GM18951 (cell line): ENCODE data around the gene RIPK4.
"Not testable (repeated sequence)": the region's sequence is repeated elsewhere in the genome, so short reads cannot be mapped to it uniquely, and the experiment has no call there.

Experiments used
- POLR2A ChIP-seq: IDR thresholded peaks from 4 replicates; pipeline ENCODE4 v1.6.1; 2011; ENCODE audit warnings: mild to moderate bottlenecking; ENCODE audit not compliant: insufficient read length, insufficient read depth; ENCODE audit errors: extremely low read depth
- in situ Hi-C: fragments of 300-500 bp; cut with MboI; formaldehyde crosslinking; loops from one replicate; pipeline ENCODE4 v1.12.0; 2022; ENCODE audit warnings: low sequenced_read_pairs, mixed read lengths, inconsistent platforms; ENCODE audit not compliant: unreplicated experiment

Gene RIPK4

GRCh38 chr21:41802684-41803083 is 35.8 kb upstream of the RIPK4 start:
- in situ Hi-C loops, result no loop called here
- TF ChIP-seq POLR2A, result no peak

DNA sequence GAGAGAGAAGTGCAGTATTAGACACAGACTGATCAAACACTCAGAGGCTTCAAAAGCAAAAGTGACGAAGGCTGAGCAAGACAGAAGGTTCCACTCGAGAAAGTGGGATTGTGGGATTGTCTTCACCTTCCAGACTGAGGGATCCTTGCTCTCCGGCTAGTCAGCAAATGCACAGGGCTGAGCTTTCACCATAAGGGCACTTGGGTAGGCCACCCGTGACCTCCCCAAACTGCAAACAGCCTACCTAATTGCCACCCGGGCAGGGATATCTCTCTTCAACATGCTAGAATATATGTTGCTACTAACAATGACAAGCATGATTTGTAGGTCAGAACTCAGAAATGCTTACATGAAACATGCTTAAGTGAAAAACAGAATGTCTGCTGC is 35.3 kb upstream of the RIPK4 start:
- in situ Hi-C loops, result no loop called here
- TF ChIP-seq POLR2A, result no peak

- in situ Hi-C loops, result no loop called here
- TF ChIP-seq POLR2A, result no peak
These were observed 34.7 kb upstream of the RIPK4 start for GRCh38 chr21:41801321-41802197.

- in situ Hi-C loops, result no loop called here
- TF ChIP-seq POLR2A, result no peak
These were observed 33.8 kb upstream of the RIPK4 start for GRCh38 chr21:41800425-41801320.

GRCh38 chr21:41799763-41800162 is 32.9 kb upstream of the RIPK4 start:
- TF ChIP-seq POLR2A, result no peak

DNA sequence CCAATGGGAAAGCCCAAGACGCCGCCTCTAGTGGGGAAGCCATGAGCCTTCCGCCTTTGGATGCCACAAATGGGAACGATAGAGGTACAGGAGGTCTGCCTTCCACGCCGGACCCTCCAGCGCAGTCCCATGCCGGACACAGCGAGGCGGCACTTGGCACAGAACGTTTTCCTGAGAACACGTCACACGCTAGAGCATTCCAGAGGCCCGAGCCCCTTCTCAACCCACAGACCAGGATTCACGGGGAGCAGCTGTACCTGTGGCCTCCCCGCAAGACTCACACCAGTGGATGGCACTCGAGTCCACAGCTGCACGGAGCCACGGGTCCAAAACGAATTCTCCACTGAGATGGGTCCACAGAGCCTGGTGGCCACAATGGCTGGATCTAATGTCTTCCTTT is 31.5 kb upstream of the RIPK4 start:
- no peak for TF ChIP-seq POLR2A
- in situ Hi-C loops, result no loop called here

More at GRCh38 chr21:41799763-41800162, 32.9 kb upstream of the RIPK4 start:
- in situ Hi-C loops, result no loop called here

- TF ChIP-seq POLR2A, result no peak
- in situ Hi-C loops, result no loop called here
These were observed 29.7 kb upstream of the RIPK4 start for GRCh38 chr21:41796476-41797080.

DNA sequence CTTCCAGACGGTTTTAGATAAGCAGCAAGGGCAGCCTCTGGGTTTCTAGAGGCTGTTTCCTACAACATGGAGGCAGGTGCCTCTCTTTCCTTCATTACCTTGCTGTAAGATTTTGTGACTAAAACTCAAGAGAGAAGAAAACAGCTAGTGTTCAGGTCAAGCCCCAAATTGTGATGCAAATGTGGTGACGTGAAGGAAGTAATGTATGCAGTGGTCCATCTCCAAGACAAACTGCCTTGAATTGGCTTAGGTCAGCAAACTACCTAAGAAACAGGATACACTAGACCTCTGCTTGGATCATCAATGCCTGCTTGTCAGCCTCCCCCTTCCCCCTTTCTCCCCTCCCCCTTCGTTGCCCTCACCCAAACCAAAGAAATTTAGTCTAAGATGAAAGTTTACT is 28.9 kb upstream of the RIPK4 start:
- in situ Hi-C loops, result no loop called here
- TF ChIP-seq POLR2A, result no peak

- TF ChIP-seq POLR2A, result no peak
- in situ Hi-C loops, result no loop called here
These were observed 27.7 kb upstream of the RIPK4 start for GRCh38 chr21:41794600-41794999.

DNA sequence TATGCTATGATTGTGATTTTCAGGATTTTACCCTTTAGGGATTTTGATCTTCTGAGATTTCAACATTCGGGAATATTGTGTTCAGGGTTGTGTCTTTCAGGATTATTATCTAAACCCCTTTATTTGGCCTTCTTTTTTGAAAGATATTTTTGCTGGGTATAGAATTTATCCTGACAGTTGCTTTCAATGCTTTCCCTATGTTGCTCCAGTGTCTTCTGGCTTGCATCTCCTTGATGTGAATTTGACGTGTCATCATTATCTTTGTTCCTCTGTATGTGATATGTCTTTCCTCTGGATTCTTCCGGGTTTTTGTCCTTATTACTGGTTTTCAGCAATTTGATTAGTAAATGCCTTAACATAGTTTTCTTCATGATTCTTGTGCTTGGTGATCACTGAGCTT is 25.9 kb upstream of the RIPK4 start:
- in situ Hi-C loops, result no loop called here
- no peak for TF ChIP-seq POLR2A

- no peak for TF ChIP-seq POLR2A
- in situ Hi-C loops, result no loop called here
These were observed 19.7 kb upstream of the RIPK4 start for GRCh38 chr21:41786509-41786987.

DNA sequence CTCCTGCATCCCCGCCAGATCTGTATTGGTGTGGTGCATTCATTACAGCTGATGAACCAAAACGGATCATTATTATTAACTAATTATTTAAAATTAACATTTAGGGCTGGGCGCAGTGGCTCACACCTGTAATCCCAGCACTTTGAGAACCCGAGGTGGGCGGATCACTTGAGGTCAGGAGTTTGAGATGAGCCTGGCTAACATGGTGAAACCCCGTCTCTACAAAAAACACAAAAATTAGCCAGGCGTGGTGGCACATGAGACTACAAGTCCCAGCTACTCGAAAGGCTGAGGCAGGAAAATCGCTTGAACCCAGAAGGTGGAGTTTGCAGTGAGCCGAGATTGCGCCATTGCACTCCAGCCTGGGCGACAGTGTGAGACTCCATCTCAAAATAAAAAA is 18.4 kb upstream of the RIPK4 start:
- in situ Hi-C loops, result not testable (repeated sequence)

DNA sequence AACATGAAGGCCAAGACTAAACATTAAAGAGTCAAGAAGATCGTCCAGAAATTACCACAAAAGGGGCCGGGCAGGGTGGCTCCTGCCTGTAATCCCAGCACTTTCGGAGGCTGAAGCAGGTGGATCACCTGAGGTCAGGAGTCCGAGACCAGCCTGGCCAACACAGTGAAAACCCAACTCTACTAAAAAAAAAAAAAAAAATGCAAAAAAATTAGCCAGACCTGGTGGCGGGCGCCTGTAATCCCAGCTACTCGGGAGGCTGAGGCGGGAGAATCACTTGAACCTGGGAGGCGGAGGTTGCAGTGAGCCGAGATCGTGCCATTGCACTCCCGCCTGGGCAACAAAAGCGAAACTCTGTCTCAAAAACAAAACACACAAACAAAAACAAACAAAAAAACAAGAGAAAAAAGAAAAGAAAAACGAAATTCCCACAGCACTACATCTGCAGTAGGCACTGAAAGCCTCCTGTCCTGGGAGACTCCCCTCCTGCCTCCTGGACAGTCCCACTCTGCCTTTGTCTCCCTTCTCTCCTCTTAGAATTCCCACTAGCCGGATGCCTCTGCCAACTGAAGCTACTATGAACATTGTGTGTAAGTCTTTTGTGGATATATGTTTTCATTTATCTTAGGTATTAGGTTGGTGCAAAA is 17.7 kb upstream of the RIPK4 start:
- no peak for TF ChIP-seq POLR2A
- in situ Hi-C loops, result no loop called here

GRCh38 chr21:41783476-41784180 is 16.8 kb upstream of the RIPK4 start:
- in situ Hi-C loops, result no loop called here
- TF ChIP-seq POLR2A, result no peak
